ENCODE results near the gene SMYD2. TPM values are rescaled to one million over a fixed set of nuclear protein-coding genes. Genes with fewer than 3 reads are reported as not detected.

Gene SMYD2
- total RNA-seq, 4 donors from 2014 or later: 10.5 to 23.7 (median 15.0) TPM

DNA sequence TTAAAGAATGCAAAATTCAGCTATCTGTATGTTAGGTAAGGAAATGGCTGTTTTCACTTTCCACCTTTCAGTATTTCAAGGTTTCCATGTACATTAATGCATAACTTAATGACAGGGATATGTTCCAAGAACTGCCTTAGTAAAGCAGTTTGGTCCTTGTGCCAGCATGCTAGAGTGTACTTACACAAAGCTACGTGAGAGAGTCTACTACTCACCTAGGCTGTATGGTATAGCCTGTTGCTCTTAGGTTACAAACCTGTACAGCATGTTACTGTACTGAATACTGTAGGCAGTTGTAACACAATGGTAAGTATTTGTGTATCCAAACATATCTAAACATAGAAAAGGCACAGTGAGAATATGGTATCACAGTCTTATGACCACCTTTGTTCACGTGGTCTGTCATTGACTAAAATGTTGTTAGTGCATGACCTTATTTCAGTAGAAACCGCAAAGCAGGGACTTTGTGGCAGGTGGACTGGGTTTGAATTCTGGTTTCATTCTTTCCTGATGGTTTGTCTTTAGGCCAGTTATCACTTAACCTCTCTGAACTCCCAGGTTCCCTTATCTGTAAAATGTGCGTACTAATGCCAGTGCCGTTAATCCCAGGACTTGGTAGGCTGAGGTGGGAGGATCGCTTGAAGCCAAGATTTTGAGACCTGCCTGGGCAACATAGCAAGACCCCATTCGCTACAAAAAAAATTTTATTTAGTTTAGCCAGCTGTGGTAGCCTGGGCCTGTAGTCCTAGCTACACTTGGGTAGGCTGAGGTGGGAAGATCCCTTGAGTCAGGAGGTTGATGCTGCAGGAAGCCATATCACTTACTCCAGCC lies 4.9 kb downstream of the SMYD2 start:
- TF ChIP-seq POLR2A (IDR thresholded peaks at IDR 0.05) (no peak), EP300 (IDR thresholded peaks at IDR 0.05) (no peak)
- TF ChIP-seq, protein P1, sequence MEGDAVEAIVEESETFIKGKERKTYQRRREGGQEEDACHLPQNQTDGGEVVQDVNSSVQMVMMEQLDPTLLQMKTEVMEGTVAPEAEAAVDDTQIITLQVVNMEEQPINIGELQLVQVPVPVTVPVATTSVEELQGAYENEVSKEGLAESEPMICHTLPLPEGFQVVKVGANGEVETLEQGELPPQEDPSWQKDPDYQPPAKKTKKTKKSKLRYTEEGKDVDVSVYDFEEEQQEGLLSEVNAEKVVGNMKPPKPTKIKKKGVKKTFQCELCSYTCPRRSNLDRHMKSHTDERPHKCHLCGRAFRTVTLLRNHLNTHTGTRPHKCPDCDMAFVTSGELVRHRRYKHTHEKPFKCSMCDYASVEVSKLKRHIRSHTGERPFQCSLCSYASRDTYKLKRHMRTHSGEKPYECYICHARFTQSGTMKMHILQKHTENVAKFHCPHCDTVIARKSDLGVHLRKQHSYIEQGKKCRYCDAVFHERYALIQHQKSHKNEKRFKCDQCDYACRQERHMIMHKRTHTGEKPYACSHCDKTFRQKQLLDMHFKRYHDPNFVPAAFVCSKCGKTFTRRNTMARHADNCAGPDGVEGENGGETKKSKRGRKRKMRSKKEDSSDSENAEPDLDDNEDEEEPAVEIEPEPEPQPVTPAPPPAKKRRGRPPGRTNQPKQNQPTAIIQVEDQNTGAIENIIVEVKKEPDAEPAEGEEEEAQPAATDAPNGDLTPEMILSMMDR (IDR thresholded peaks at IDR 0.05): no peak
- Histone ChIP-seq H3K27ac (no peak overlapping the region), H3K27me3 (no peaks in the 10 kb centered on the region), H3K36me3 (no peaks in the 10 kb centered on the region), H3K4me3 (no peak overlapping the region), H3K4me1 (peaks cover 0 to 22% (median under 1%) of the 10 kb centered on the region in 4 donors), H3K9me3 (no peaks in the 10 kb centered on the region)
- WGBS, 2 donors: 96% methylated on average over 7 of the region's 7 CpGs
- no peak for DNase-seq (ENCODE audit: low spot score in 2 of 2)

DNA sequence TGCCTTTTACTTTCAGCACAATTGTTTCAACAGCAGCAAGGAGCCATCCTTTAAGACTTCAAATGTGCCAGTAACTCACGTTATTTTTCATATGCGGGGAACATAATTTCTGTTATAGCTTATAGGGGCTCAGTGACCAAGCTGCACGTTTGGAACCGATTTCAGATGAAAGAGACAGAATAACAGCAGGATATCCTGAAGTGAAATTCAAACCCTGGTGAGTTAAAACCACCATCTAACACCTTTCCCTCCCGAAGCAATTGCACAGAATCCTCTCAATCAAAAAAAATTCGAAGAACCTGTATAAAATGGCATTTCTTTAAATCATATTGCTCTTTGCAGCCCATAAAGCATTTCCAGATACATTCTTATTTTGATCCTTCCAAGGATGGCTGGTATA lies 6.9 kb downstream of the SMYD2 start:
- H3K27me3 ChIP-seq: no peaks in the 10 kb centered on the region
- H3K4me1 ChIP-seq: peaks cover 0 to 11% (median 2%) of the 10 kb centered on the region in 4 donors
- H3K27ac ChIP-seq: no peak overlapping the region
- H3K4me3 ChIP-seq: no peak overlapping the region
- H3K9me3 ChIP-seq: no peaks in the 10 kb centered on the region
- no peak for DNase-seq (ENCODE audit: low spot score in 2 of 2)
- 77 to 83% methylated on average over 6 of the region's 6 CpGs for WGBS, 2 donors
- no peaks in the 10 kb centered on the region for H3K36me3 ChIP-seq
- TF ChIP-seq, protein P1 (IDR thresholded peaks at IDR 0.05): no peak
- TF ChIP-seq EP300 (IDR thresholded peaks at IDR 0.05) (no peak), POLR2A (IDR thresholded peaks at IDR 0.05) (no peak)

DNA sequence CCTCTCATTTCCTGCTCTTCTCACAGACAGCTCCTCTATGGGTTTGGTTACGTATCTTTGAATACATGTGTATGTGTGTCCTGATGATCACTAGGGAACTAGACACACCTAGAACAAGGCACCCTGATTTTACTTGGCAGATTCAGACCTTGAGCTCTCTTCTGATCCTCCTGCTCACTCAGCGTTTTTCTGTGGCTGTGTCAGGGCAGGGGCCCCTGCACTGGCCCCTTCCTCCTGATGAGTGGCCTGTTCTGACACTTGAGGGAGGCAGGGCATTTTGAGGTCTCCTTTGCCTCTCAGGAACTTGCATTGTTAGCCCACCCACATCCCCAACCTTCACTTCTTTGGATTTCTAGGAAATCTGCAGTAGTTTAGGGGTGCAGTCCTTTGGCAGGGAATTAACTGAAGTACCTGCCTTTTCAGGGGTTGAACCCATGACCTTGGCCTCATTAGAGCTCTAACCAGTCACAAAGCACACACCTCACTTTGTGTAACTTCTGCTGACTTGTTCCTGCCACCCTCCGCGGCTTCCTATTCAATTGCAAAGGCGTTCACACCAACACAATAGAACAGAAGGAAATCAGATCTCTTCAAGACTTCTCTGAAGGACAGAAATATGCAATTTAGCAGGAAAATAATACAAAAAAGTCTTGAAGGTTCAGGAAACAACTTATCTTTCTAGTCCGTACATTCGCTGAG lies 8.8 kb downstream of the SMYD2 start:
- Histone ChIP-seq H3K27me3 (no peaks in the 10 kb centered on the region), H3K36me3 (no peaks in the 10 kb centered on the region), H3K4me3 (no peak overlapping the region), H3K9me3 (no peaks in the 10 kb centered on the region), H3K27ac (no peak overlapping the region), H3K4me1 (peaks cover 0 to 8% (median 2%) of the 10 kb centered on the region in 4 donors)
- 60 to 66% methylated on average over 7 of the region's 7 CpGs for WGBS, 2 donors
- DNase-seq (ENCODE audit: low spot score in 2 of 2): no peak
- no peak for TF ChIP-seq EP300 (IDR thresholded peaks at IDR 0.05)
- no peak for TF ChIP-seq POLR2A (IDR thresholded peaks at IDR 0.05)
- TF ChIP-seq, protein P1 (IDR thresholded peaks at IDR 0.05): no peak

DNA sequence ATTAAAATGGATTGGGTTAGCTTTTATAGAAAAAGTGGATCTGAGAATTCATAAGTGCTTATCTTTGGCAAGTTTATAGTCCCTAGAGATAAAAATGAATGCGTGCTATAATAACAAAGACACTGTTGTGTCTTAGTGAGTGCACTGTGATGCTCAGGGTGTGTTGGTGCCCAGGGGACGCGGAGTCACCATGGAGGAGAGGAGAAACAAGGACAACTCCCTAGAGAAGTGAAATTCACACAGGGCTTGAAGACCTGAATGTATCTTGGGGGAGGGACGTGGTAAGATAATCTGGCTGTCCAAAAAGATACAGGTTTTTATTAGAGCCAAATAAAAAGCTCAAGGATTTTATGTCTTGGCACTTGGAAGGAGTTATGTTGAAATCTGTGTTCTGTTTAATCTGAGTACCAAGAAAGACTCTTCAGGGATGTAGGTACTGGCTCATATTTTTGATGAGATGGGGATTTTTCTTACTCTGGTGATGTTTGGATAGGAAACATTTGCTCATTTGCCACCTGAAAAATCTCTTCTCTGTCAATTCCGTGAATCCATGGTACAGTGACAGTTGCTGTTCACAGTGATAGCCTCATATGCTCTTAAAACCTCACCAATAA lies 9.6 kb downstream of the SMYD2 start:
- H3K4me3 ChIP-seq: no peak overlapping the region
- no peaks in the 10 kb centered on the region for H3K36me3 ChIP-seq
- WGBS, 2 donors: 60 to 73% methylated on average over 5 of the region's 5 CpGs
- no peak for DNase-seq (ENCODE audit: low spot score in 2 of 2)
- no peak overlapping the region for H3K27ac ChIP-seq
- H3K4me1 ChIP-seq: peaks cover 0 to 8% (median 2%) of the 10 kb centered on the region in 4 donors
- no peaks in the 10 kb centered on the region for H3K27me3 ChIP-seq
- H3K9me3 ChIP-seq: no peaks in the 10 kb centered on the region
- TF ChIP-seq EP300 (IDR thresholded peaks at IDR 0.05) (no peak), POLR2A (IDR thresholded peaks at IDR 0.05) (no peak)
- TF ChIP-seq, protein P1 (IDR thresholded peaks at IDR 0.05): no peak
